ENCODE measurements around the gene CRTC2.

DNA sequence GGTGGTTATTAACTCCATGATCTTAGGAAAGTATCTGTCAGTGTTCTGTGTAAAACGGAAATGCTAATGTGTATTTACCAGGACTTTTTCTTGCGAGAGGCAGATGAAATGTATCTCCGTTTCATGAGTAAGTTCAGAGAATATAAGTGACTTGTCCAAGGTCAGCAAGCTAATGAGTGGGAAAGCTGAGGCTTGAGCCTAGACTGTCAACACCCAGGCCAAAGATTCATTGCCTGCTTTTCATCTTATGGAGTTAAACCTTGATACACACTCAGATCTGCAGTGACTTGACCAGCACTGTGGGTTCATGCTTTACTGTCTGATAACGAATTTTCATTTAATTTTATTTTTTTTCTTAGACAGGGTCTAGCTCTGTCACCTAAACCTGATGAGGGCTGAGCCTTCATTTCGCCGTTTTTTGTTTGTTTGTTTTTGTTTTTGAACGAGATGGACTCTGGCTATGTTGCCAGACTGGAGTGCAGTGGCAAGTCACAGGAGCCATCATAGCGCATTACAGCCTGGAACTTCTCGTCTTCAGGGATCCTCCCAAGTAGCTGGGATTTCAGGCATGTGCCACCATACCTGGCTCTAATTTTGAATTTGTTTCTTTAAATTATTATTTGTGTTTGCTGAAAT is 20.0 kb upstream of the CRTC2 start:
- TF ChIP-seq, protein P1, sequence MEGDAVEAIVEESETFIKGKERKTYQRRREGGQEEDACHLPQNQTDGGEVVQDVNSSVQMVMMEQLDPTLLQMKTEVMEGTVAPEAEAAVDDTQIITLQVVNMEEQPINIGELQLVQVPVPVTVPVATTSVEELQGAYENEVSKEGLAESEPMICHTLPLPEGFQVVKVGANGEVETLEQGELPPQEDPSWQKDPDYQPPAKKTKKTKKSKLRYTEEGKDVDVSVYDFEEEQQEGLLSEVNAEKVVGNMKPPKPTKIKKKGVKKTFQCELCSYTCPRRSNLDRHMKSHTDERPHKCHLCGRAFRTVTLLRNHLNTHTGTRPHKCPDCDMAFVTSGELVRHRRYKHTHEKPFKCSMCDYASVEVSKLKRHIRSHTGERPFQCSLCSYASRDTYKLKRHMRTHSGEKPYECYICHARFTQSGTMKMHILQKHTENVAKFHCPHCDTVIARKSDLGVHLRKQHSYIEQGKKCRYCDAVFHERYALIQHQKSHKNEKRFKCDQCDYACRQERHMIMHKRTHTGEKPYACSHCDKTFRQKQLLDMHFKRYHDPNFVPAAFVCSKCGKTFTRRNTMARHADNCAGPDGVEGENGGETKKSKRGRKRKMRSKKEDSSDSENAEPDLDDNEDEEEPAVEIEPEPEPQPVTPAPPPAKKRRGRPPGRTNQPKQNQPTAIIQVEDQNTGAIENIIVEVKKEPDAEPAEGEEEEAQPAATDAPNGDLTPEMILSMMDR (IDR thresholded peaks at IDR 0.05; ENCODE audit: insufficient read depth, low read depth, low read length): no peak
- no peak for TF ChIP-seq EZH2 (IDR thresholded peaks at IDR 0.05; ENCODE audit: insufficient read depth, low read length)

Measured in astrocyte (in vitro differentiated cells and primary cell).